GM23248 (cell line): ENCODE measurements around the gene SPATA16.

Source experiments
- EZH2 ChIP-seq: fragments of 200-600 bp; sonication (generic); IDR thresholded peaks from 2 replicates; pipeline ENCODE4 v1.6.1; 2018; ENCODE audit warnings: antibody characterized with exemption, mild to moderate bottlenecking; ENCODE audit not compliant: insufficient read depth, poor library complexity, severe bottlenecking
- EZH2phosphoT487 ChIP-seq: fragments of 200-600 bp; sonication (generic); IDR thresholded peaks from 2 replicates; pipeline ENCODE4 v1.6.1; 2018; ENCODE audit warnings: antibody characterized with exemption, moderate library complexity, mild to moderate bottlenecking, low read depth; ENCODE audit not compliant: insufficient read depth

GRCh38 chr3:173037840-173038483 lies 103.1 kb downstream of the SPATA16 start:
- TF ChIP-seq EZH2 = no peak
- no peak for TF ChIP-seq EZH2phosphoT487
